GM19438 (cell line): ENCODE results near the gene VTCN1.
"Not testable (repeated sequence)": the region's sequence is repeated elsewhere in the genome, so short reads cannot be mapped to it uniquely, and the experiment has no call there.

ENCODE experiments used
- ATAC-seq: cut with Tn5 transposase; IDR thresholded peaks from one replicate; pipeline ENCODE4 v1.9.1; 2021; ENCODE audit warnings: low read depth; ENCODE audit not compliant: unreplicated experiment

VTCN1 gene, protein sequence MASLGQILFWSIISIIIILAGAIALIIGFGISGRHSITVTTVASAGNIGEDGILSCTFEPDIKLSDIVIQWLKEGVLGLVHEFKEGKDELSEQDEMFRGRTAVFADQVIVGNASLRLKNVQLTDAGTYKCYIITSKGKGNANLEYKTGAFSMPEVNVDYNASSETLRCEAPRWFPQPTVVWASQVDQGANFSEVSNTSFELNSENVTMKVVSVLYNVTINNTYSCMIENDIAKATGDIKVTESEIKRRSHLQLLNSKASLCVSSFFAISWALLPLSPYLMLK

DNA sequence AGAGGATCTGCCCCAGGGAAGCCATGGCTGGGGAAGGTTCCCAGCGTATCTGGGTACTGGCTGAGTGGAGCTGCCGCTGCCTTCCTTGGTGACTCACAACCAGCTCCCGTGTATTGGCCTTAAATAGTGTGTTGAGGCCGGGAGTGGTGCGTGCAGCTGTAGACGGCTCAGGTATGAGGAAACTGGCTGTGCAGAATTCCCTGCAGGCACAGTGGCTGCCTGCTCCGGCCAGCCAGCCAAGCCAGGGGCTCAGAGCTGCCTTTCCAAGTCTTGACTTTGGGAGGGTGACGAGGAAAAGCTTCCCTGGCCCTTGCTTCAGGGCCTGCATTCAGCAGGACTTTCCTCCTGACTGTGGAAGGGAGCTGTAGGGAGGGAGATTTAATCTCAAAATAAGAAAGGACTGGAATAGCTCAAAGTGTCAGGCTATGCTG lies at the start of gene VTCN1:
TSS of gene VTCN1 (minus strand) at position 97 of the 431 bp plus-strand sequence. CDS start at position 25, 72 bp downstream.
- no peak for ATAC-seq

DNA sequence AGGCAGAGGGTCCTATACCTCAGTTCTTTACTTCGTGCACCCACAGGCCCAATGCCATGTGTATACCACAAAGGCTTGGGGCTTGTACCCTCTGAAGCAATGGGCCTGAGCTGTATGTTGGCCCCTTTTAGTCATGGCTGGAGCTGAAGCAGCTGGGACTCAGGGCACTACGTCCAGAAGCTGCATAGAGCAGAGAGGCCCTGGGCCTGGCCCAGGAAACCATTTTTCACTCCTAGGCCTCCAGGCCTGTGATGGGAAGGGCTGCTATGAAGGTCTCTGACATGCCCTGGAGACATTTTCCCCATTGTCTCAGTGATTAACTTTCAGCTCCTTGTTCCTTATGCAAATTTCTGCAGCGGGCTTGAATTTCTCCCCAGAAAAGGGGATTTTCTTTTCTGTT lies 48.1 kb upstream of the VTCN1 start:
- no peak for ATAC-seq

DNA sequence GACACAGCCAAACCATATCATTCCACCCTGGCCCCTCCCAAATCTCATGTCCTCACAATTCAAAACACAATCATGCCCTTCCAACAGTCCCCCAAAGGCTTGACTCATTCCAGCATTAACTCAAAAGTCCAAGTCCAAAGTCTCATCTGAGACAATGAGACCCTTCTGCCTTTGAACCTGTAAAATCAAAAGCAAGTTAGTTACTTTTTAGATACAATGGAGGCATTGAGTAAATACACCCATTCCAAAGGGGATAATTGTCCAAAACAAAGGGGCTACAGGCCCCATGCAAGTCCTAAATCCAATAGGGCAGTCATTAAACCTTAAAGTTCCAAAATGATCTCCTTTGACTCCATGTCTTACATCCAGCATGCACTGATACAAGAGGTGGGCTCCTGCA lies 47.3 kb upstream of the VTCN1 start:
- ATAC-seq: not testable (repeated sequence)

DNA sequence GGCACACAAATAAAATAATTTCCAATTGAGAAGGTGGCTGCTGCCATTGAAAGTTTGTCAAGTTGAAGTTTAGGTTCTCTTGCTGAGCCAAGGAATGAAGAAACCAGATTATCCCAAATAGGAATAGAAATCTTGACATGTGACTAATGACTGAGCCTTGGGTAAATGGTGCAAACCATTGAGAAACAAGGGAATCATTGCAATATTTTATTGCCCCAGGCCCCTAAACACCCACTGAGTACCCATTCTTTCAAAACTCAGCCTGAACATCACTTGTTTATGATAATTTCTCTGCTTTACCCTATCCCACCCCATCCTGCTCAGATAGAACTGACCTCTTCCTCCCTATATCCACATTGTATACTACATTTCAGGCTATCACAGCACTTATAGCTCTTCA lies 46.6 kb upstream of the VTCN1 start:
- no peak for ATAC-seq

DNA sequence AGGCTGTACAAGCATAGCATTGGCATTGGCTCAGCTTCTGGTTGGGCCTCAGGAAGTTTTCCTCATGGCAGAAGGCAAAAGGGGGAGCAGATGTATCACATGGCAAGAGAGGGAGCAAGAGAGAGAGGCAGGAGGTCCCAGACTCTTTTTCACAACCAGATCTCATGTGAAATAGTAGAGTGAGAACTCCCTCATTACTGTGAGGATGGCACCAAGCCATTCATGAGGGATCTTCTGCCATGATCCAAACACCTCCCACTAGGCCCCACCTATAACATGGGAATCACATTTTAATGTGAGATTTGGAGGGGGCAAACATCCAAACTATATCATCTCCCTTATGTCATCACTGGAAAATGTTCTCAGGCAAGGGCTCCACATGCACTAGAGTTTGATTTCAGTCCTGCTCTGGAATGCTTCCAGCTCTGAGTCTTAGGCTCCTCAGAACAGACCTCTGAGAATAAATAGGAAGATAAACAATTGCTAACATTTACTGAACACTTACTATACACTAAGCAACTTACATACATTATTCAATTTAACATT lies 39.4 kb upstream of the VTCN1 start:
- ATAC-seq: no peak

DNA sequence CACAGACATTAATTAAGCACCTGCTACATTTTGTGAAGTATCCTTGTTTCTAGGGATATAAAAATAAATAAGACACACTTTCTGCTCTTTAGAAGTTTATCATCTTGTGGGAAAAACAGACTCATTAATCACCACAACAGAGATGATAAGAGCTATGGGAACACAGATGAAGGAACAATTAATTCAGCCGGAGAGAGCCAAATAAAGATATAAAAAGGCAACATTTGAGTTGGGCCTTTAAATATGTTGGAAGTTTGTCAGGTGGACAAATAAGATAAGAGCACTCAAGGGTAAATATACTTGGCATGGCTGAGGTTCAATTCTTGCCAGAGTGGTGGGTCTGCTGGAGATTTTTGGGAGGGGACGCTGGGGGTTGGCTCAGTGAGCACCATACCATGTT lies 34.2 kb upstream of the VTCN1 start:
- ATAC-seq: no peak

DNA sequence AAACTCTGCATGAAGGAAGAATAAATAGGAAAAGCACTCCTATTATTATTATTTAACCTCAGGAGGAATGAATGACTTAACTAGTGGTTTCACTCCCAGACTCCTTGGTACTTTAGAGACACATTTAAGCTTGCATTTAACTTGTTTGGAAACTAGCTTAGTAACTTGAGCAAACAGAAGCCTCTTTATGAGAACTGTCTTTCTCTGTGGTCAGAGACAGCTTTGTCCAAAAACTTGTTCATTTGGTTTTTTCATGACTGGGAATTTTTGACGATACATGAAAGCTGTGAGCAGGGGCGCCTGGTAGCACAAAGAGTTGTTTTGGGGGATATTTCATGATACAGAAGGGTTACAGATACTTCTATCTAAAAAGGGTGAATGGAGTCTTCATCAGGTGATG lies 33.6 kb upstream of the VTCN1 start:
- no peak for ATAC-seq

DNA sequence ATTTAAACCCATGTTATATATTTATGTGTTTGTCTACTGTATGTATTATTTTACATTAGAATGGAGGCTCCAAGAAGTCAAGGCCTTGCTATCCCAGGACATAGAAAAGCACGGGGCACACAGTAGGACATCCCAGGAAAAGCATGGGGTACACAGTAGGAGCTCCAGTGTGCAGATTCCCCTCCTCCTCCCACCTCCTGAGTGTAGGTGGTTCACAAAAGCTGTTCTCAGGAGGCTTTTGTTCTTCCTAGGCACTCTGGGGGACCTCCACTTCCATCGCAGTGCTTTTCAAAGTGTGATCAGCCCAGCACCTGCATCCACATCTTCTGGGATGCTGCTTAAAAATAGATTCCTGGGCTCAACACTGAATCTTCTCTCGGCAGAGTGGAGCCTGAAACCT lies 30.8 kb upstream of the VTCN1 start:
- ATAC-seq: no peak

DNA sequence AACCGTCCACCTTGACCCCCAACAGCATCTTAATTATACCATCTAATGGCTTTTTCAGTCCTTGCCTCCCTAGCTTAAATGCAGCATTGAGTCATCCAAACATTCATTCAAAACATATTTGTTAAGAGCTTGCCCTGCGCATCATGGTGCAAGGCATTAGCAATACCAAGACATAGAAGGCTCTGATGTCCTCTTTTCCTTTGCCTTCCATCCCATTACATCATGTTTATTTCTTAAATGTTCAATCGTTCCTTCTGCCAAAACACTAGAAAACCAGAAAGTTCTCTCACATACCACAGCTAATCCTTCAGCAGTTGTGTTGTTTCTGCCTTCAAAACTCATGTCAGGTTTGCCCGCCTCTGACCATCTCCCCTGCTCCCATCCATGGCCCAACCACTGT lies 29.8 kb upstream of the VTCN1 start:
- ATAC-seq: no peak

DNA sequence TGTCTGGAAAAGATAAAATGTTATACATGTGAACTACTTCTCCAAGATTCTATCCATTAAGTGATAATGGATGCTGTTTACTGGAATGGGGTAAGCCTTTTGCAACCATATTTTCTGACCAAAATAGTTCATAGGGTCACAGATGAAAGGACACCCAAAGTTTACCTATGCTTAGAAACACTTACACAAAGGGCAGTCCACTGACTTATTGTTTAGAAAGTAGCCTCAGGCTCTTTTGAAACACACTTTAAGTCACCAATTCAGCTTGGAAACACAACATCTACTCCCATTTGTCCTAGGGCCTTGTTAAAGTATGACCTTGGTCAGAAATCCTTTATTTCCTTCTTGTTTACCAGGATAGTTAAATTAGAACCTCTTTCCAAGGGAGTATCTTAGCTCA lies 28.7 kb upstream of the VTCN1 start:
- ATAC-seq: no peak

DNA sequence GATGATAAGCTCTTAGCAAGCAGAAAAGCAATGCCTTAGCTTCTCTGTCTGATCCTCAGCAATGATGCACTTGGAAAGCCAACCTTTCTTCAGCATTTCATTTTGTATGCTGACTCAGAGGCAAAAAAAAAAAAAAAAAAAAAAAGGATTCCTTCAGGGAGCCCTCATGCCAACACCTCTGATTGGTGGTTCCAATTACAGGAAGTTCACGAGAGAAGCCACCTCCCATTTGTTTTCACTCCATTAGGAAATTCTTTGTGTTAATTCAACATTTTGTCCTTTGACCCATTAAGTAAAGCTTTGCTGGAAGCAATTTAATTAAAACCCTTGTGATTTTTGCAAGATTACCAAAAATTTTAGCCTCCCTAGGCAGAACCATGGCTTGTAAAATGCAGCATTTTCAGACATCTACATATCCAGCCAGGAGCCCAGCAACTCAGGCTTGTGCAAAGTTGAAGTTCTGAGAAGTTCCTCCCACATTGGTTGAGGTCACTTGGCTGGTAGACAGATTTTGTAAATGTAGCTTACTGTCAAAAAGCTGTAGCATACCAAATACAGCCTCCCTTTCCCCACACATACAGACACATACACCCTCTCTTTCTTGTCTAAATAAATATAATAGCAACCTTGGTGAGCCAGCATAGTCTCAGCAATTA lies 27.1 kb upstream of the VTCN1 start:
- no peak for ATAC-seq

DNA sequence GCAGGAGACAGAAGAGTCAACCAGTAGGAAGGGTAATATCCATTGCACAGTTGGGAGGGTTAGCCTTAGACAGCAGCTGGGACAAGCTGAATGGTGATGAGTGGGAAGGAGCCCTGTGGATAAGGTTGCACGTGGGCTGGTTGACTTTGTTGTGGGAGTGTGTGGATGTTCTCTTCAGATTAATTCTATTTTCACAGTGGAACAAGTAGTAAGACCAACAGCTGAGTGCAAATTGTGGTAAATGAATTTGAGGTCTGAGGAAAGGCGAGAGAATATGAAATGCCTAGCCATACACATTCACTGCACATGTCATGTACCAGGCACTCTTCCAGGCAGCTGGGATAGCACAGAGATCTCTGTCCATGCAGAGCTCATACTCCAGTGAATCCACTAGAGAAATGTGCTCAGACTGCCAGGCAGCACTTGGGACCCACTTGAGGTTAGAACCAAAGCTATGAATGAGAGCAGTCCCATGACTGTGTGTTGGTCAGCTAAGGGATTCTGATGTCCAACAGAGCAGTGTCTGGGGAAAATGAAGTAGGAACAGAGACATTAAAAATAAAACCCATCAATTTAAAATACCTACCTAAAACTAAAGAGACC lies 25.2 kb upstream of the VTCN1 start:
- no peak for ATAC-seq

DNA sequence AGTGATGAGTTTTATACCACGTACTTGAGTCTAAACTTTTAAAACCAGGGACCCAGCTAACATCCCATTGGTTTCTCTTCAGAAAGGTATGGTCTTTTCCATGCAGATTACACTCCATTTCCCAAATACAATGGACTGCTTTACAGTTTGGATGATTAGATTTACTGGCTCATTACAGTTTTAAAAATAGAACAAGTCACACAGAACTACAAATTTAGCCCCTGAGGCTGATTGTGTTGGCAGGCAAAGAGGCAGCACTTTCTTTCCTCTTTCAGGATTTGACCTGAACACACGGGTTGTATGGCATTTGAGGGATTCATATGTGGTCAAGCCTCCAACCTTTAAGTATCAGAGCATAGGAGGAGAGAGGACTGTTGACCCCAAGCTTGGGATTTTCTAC lies 21.8 kb upstream of the VTCN1 start:
- no peak for ATAC-seq

DNA sequence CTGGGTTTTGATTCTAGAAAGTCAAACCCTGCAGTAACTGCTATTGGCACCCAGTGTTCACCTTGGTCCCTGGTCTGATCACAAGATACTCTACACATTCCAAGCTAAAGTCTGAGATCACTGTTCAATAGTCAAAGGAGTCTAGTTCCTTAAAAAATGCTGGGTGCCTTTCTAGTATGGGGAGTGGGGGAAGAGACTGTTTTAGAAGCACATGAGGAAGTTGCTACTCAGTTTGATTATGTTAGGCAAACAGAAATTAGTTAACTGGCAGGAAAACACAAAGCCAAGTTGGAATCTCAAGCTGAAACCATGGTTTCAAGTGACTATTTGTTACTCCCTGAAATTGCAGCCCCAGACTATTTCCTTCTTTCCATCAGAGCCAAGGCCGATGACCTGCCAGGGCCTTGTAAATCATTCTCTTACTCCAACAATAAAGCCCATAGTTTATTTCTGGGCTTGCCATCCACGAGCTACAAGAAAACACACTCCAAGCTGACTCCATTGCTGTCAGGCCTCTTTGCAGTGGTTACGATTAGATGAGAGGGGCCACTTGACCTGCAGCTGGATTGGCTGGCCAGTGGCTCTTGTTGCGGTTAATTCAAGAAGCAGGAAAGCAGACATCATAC lies 21.1 kb upstream of the VTCN1 start:
- ATAC-seq: no peak

DNA sequence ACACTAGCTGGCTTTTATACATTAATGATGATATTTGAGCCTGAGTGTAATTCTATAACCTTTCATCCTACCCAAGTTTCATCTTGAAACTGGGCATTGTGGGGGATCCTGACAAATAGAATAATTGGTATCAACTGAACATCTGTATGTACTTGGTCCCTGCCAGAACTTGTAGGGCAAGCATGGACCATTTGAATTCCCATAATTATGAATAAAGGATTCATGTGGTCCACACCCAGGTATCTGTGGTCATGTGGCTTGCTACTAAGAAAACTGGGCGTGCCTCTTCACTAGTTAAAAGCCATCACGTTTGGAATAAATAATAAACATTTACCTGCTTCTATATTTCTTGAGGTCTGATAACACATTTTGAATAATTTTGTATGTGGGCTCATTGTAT lies 20.6 kb upstream of the VTCN1 start:
- no peak for ATAC-seq

DNA sequence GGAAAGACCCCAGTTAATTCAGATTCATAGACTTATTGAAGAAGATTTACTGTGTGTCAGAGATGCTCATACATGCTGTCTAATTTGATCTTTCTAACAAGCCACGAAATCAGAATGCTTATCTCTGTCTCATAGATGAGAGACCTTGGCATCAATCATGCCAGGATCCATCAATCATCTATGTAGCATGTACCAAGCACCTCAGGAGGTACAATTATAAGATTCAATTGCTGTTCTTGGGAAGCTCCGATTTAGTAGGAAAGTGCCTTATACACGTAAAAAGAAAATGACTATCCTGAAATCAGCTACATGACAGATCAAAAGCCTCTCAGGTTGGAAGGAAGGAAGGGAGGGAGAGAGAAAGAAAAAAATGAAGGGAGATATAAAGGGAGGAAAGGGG lies 18.5 kb upstream of the VTCN1 start:
- ATAC-seq: no peak

DNA sequence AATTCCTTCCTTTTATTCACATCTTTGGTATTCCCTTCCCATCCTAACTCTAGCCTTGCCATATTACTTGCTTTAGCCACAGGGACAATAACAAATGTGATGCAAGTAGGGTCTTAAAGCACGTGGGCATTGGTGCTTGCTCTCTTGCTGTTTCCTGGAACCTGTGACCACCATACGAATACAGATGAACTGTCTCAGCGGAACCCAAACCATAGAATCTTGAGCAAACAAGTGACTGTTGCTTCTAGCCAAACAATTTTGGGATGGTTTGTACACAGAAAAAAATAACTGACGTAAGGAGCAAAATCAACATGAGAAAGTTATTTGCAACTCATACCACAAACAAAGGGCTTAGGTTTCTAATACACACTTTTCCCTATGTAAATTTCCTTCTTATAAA lies 15.2 kb upstream of the VTCN1 start:
- ATAC-seq: no peak

DNA sequence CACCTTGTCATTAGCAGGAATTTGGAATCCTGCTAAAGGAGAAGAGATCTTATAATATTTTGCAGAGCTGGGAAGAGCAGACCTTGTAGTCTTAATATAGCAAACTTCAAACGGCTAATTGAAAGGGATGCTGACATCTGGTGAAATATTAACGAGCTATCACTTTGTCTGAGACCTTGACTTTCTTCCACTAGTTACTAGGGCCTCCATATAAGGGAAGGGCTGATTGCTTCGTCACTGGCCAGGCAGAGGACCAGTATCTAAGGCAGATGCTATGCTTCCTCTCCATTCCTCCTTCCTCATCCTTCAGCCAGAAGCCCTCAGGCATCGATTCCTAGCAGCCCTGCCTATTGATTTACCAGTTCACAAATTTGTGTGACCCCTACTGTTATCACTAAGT lies 6.0 kb upstream of the VTCN1 start:
- no peak for ATAC-seq

DNA sequence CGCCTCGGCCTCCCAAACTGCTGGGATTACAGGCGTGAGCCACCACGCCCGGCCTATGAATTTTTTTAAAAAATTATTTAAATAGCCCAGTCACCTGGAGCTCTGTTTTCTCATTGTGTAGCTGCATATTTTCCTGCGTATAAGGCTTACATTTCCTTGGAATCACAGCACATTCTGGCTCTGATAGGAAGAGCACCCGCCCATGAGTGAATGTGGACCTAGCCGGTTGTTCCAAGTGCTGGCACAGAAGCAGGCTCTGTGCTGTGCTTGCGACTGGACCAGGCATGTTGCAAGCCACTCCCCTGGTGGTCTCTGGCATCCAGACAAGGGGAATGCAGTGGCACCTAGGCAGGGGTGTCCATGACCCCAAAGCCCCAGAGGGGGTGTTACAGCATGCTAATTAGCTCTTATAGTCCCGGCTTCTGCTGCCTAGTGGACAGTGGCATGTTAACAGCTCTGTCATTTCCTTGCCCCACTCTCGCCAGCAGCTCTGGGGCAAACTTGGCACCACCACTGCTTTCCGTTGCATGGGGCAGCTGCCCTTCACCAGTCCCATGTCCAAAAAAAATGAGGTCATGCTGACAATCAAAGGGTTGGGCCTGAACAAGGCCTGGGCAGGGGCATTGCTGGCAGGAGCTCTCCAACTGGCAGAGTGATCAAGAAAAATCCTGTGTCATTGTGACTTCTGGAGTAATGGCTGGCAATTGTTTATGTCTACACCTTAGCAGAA lies 5.2 kb upstream of the VTCN1 start:
- no peak for ATAC-seq

DNA sequence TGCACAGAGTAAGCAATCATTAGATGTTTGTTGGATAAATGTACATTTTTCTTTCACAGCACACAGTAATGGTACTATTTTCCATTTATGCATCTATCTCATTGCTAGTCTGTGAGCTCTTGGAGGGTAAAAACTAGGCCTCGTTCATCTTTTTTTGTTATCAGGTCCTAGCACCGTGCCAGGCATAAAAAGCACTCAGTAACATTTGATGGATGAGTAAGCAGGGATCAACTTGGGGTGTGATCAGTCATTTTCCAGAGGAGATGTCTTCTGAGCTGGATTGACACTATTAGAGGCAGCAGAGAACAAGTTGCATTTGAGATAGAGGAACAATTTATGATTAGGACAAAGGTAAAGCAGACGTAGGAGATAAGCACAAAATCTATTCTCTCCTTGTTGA lies 4.3 kb upstream of the VTCN1 start:
- ATAC-seq: no peak

DNA sequence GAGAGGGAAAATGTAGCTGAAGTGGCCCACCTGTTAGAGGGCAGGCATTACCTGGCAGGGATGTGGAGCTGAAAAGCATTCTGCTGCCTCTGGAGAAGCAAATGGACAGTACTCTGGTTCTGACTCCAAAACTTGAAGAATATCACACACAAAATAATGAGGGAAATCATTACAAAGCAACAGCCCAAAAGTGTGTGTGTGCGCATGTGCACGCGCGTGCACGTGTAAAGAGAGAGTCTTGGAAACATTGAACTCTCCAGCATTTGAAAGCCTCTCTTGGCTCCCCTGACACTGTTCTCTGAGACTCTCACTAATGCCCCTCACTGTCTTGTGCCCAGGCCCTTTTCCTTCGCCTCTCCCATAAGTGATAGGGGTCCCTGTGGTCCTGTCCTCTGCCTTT lies 2.3 kb upstream of the VTCN1 start:
- ATAC-seq: no peak
